ENCODE measurements around the gene ARHGAP33. TPM values are rescaled to one million over a fixed set of nuclear protein-coding genes. Genes with fewer than 3 reads are reported as not detected.

Gene ARHGAP33
- total and polyA plus RNA-seq, 2 of the 4 experiments (the other 2 are of a cell fraction) = 0.72 to 11.9 TPM

GRCh38 chr19:35785339-35785627, 9.9 kb downstream of the ARHGAP33 start:
- ATAC-seq (ENCODE audit: low read depth) (no peak), DNase-seq (no peak)
- ChIA-PET CTCF (no interaction called here), POLR2A (ENCODE audit: unreplicated experiment) (no interaction called here)
- H2BK20ac ChIP-seq (ENCODE audit: low read depth, low read length) = no peak overlapping the region
- no peak overlapping the region for H3K23ac ChIP-seq (ENCODE audit: low read depth, low read length)
- no peak overlapping the region for H4K8ac ChIP-seq (ENCODE audit: low read depth in 2 of 2, low read length in 2 of 2)
- H3K4ac ChIP-seq (ENCODE audit: low read depth, low read length) = no peak overlapping the region
- H2AFZ ChIP-seq (replicated peaks; ENCODE audit: low read length, poor library complexity) = no peak overlapping the region
- in situ Hi-C loops (cut with MboI; ENCODE audit: low sequenced_read_pairs) = no loop called here
- H3K36me3 ChIP-seq (ENCODE audit: control insufficient read depth, insufficient read depth, low read length) = peaks cover 14% of the 10 kb centered on the region
- no peaks in the 10 kb centered on the region for H4K20me1 ChIP-seq (ENCODE audit: insufficient read depth, low read length)
- no peak overlapping the region for H2AK9ac ChIP-seq (replicated peaks; ENCODE audit: low read depth, low read length, poor library complexity)
- no peaks in the 10 kb centered on the region for H3K9me1 ChIP-seq (ENCODE audit: insufficient read depth, low read length)
- H3K79me1 ChIP-seq (ENCODE audit: low read depth in 1 of 2, low read length in 2 of 2) = no peaks in the 10 kb centered on the region
- no peak overlapping the region for H2BK15ac ChIP-seq (ENCODE audit: low read depth, low read length)
- H3K18ac ChIP-seq (ENCODE audit: low read depth, low read length) = no peak overlapping the region
- no peak overlapping the region for H3K4me2 ChIP-seq (ENCODE audit: low read depth, low read length)
- H3K4me1 ChIP-seq (ENCODE audit: control insufficient read depth, insufficient read depth, low read length) = no peaks in the 10 kb centered on the region
- TF ChIP-seq NFE2L2 (IDR thresholded peaks at IDR 0.05; ENCODE audit: low read depth, low read length) = no peak
- no peak for TF ChIP-seq ELK1 (IDR thresholded peaks at IDR 0.05; ENCODE audit: borderline replicate concordance, low read depth, low read length)
- no peak for TF ChIP-seq CEBPB (IDR thresholded peaks at IDR 0.05; ENCODE audit: low read depth, low read length)
- no peak for TF ChIP-seq BHLHE40 (IDR thresholded peaks at IDR 0.05; ENCODE audit: low read depth, low read length)
- no peak for TF ChIP-seq POLR2A (IDR thresholded peaks at IDR 0.05; ENCODE audit: low read depth, low read length)
- TF ChIP-seq MAZ (IDR thresholded peaks at IDR 0.05; ENCODE audit: borderline replicate concordance, low read depth, low read length) = no peak
- no peak for TF ChIP-seq CTCF (conservative IDR thresholded peaks at IDR 0.05; ENCODE audit: low read depth, low read length)
- TF ChIP-seq FOS (IDR thresholded peaks at IDR 0.05; ENCODE audit: low read depth, low read length) = no peak
- TF ChIP-seq MAFK (IDR thresholded peaks at IDR 0.05; ENCODE audit: low read depth, low read length) = no peak
- no peak for TF ChIP-seq MXI1 (IDR thresholded peaks at IDR 0.05; ENCODE audit: borderline replicate concordance, low read depth, low read length)
- TF ChIP-seq CHD1 (IDR thresholded peaks at IDR 0.05; ENCODE audit: low read depth, low read length) = no peak
- no peak for TF ChIP-seq RFX5 (IDR thresholded peaks at IDR 0.05; ENCODE audit: low read depth, low read length)
- TF ChIP-seq USF2 (IDR thresholded peaks at IDR 0.05; ENCODE audit: low read depth, low read length) = no peak
- no peak for TF ChIP-seq RCOR1 (IDR thresholded peaks at IDR 0.05; ENCODE audit: insufficient replicate concordance, low read length)
- no peak for TF ChIP-seq RAD21 (IDR thresholded peaks at IDR 0.05; ENCODE audit: low read length)
- no peak for TF ChIP-seq SMC3 (IDR thresholded peaks at IDR 0.05; ENCODE audit: low read depth, low read length)
- no peaks in the 10 kb centered on the region for H3K27me3 ChIP-seq (ENCODE audit: control insufficient read depth, insufficient read depth, low read length)
- intact Hi-C loops (cut with micrococcal nuclease) = no loop called here
- H3K27ac ChIP-seq (ENCODE audit: insufficient read depth, low read length) = no peak overlapping the region
- no peak overlapping the region for H2AK5ac ChIP-seq (ENCODE audit: low read depth, low read length)
- H4K91ac ChIP-seq (ENCODE audit: insufficient read depth, low read depth, low read length) = no peak overlapping the region
- H3K4me3 ChIP-seq (ENCODE audit: insufficient read depth, low read depth, low read length) = no peak overlapping the region
- no peak overlapping the region for H2BK5ac ChIP-seq (ENCODE audit: low read depth, low read length, poor library complexity, severe bottlenecking)
- dilution Hi-C loops (cut with HindIII; ENCODE audit: low sequenced_read_pairs, unreplicated experiment) = no loop called here
- WGBS, 2 experiments (ENCODE audit: extremely low coverage in 2 of 2, insufficient read length in 1 of 2) = 100% methylated on average over 3 of the region's 10 CpGs; no CpG with 5 or more reads in 1 of the 2 experiments
- H3K9ac ChIP-seq (ENCODE audit: low read depth, low read length) = no peak overlapping the region
- no peak overlapping the region for H2BK120ac ChIP-seq (ENCODE audit: low read depth, low read length)
- no peak overlapping the region for H4K5ac ChIP-seq (ENCODE audit: low read depth, low read length)
- H3K56ac ChIP-seq (ENCODE audit: extremely low read depth, insufficient read depth, low read length) = no peak overlapping the region
- no peaks in the 10 kb centered on the region for H3K9me3 ChIP-seq (ENCODE audit: control insufficient read depth, insufficient read depth, low read length)
- BruUV-seq (replicated peaks) = no TSS peak
- no peak overlapping the region for H3K14ac ChIP-seq (replicated peaks; ENCODE audit: low read depth, low read length)

Measured in IMR-90 (cell line).